DOHH2 (cell line): Measurements from ENCODE around the gene GK2.

Experiments used
- CTCF ChIP-seq: fragments of 200-600 bp; sonication (generic); IDR thresholded peaks from one replicate; pipeline ENCODE4 v1.5.1; 2014; ENCODE audit warnings: antibody characterized with exemption, mild to moderate bottlenecking, low read depth, low read length; ENCODE audit not compliant: poor library complexity, severe bottlenecking
- EZH2phosphoT487 ChIP-seq: fragments of 200-600 bp; sonication (generic); IDR thresholded peaks from 2 replicates; pipeline ENCODE4 v1.6.1; 2017; ENCODE audit warnings: borderline replicate concordance, mild to moderate bottlenecking, antibody characterized with exemption, low read length, moderate library complexity, mixed read lengths

- TF ChIP-seq CTCF: no peak
- no peak for TF ChIP-seq EZH2phosphoT487
Observed at GRCh38 chr4:79360006-79360405, 48.0 kb downstream of the GK2 start.
